Measurements from ENCODE around the gene PFDN6. TPM values are rescaled to one million over a fixed set of nuclear protein-coding genes. Genes with fewer than 3 reads are reported as not detected.

Gene PFDN6
- total and polyA plus RNA-seq, 2 of the 13 experiments (the other 11 are each of a cell fraction or from before 2014, with no cell fraction given): 75.5 to 87.0 TPM

DNA sequence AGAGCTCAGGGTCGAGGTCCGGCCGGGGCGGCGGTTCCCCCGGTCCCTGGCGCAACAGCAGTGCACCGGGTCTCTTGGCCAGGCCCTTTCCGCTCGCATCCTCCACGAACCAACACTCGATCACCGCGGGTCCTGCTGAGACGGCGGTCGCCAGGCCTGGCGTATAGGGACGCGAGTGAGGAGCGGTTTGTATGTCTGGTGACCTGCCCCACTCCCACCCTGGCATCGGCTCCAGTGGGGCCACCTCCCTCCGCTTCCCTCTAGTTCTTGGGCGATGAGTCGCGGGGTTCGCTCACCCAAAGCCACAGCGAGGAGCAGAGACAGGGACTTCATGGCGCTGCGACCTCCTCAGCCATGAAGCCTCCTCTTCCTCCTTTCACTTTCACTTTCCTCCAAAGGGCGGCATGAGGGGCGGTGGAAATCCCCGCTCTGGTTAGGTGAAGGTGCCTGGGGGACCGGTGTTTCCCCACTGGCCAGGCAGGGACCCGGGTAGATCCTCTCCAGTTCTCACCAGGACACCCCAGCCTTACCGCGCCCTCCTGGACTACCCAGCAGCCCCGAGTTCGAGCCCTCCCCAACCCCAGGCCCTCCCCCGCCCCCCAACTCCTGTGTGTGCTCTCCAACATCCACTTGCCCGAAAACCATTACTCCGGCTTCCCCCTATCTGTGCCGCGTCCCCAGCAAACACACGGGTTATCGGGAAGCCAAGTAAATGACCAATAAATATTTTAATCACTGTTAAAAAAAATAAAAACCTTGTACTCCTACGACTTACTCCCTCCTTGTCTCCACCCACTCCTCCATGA lies 24.5 kb downstream of the PFDN6 start, which contains the start of gene TAPBP (continued):
- TF ChIP-seq, protein P1, sequence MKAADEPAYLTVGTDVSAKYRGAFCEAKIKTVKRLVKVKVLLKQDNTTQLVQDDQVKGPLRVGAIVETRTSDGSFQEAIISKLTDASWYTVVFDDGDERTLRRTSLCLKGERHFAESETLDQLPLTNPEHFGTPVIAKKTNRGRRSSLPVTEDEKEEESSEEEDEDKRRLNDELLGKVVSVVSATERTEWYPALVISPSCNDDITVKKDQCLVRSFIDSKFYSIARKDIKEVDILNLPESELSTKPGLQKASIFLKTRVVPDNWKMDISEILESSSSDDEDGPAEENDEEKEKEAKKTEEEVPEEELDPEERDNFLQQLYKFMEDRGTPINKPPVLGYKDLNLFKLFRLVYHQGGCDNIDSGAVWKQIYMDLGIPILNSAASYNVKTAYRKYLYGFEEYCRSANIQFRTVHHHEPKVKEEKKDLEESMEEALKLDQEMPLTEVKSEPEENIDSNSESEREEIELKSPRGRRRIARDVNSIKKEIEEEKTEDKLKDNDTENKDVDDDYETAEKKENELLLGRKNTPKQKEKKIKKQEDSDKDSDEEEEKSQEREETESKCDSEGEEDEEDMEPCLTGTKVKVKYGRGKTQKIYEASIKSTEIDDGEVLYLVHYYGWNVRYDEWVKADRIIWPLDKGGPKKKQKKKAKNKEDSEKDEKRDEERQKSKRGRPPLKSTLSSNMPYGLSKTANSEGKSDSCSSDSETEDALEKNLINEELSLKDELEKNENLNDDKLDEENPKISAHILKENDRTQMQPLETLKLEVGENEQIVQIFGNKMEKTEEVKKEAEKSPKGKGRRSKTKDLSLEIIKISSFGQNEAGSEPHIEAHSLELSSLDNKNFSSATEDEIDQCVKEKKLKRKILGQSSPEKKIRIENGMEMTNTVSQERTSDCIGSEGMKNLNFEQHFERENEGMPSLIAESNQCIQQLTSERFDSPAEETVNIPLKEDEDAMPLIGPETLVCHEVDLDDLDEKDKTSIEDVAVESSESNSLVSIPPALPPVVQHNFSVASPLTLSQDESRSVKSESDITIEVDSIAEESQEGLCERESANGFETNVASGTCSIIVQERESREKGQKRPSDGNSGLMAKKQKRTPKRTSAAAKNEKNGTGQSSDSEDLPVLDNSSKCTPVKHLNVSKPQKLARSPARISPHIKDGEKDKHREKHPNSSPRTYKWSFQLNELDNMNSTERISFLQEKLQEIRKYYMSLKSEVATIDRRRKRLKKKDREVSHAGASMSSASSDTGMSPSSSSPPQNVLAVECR (CRISPR knock-in tag; IDR thresholded peaks at IDR 0.05; ENCODE audit: borderline replicate concordance): peak; percentile 73
- TF ChIP-seq, protein P2, sequence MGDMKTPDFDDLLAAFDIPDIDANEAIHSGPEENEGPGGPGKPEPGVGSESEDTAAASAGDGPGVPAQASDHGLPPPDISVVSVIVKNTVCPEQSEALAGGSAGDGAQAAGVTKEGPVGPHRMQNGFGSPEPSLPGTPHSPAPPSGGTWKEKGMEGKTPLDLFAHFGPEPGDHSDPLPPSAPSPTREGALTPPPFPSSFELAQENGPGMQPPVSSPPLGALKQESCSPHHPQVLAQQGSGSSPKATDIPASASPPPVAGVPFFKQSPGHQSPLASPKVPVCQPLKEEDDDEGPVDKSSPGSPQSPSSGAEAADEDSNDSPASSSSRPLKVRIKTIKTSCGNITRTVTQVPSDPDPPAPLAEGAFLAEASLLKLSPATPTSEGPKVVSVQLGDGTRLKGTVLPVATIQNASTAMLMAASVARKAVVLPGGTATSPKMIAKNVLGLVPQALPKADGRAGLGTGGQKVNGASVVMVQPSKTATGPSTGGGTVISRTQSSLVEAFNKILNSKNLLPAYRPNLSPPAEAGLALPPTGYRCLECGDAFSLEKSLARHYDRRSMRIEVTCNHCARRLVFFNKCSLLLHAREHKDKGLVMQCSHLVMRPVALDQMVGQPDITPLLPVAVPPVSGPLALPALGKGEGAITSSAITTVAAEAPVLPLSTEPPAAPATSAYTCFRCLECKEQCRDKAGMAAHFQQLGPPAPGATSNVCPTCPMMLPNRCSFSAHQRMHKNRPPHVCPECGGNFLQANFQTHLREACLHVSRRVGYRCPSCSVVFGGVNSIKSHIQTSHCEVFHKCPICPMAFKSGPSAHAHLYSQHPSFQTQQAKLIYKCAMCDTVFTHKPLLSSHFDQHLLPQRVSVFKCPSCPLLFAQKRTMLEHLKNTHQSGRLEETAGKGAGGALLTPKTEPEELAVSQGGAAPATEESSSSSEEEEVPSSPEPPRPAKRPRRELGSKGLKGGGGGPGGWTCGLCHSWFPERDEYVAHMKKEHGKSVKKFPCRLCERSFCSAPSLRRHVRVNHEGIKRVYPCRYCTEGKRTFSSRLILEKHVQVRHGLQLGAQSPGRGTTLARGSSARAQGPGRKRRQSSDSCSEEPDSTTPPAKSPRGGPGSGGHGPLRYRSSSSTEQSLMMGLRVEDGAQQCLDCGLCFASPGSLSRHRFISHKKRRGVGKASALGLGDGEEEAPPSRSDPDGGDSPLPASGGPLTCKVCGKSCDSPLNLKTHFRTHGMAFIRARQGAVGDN (CRISPR knock-in tag; IDR thresholded peaks at IDR 0.05): peak; percentile 77
- TF ChIP-seq KAT7 (CRISPR knock-in tag; IDR thresholded peaks at IDR 0.05; ENCODE audit: borderline replicate concordance) (peak; percentile 89), CC2D1A (CRISPR knock-in tag; IDR thresholded peaks at IDR 0.05) (0 out of 2 replicates have a peak, but pooled peaks have one; percentile 71), REPIN1 (CRISPR knock-in tag; IDR thresholded peaks at IDR 0.05; ENCODE audit: borderline replicate concordance, low read depth) (peak; percentile 49; the same call in 1 of the 2 replicates), ZNF776 (CRISPR knock-in tag; IDR thresholded peaks at IDR 0.05) (peak; percentile 28; the same call in 1 of the 2 replicates), ZNF724P (CRISPR knock-in tag; IDR thresholded peaks at IDR 0.05; ENCODE audit: borderline replicate concordance) (peak; percentile 85; the same call in 1 of the 2 replicates), ZNF772 (CRISPR knock-in tag; IDR thresholded peaks at IDR 0.05) (peak; percentile 81; the same call in 1 of the 2 replicates), ZNF556 (CRISPR knock-in tag; IDR thresholded peaks at IDR 0.05; ENCODE audit: borderline replicate concordance) (peak; percentile 91; the same call in 1 of the 2 replicates), RAD21 (CRISPR knock-in tag; IDR thresholded peaks at IDR 0.05) (no peak), MXD4 (CRISPR knock-in tag; IDR thresholded peaks at IDR 0.05) (0 out of 2 replicates have a peak, but pooled peaks have one; percentile 49), EED (CRISPR knock-in tag; IDR thresholded peaks at IDR 0.05) (peak; percentile 66; the same call in 1 of the 2 replicates), LCORL (IDR thresholded peaks at IDR 0.05) (no peak), LCORL (CRISPR knock-in tag; IDR thresholded peaks at IDR 0.05) (0 out of 2 replicates have a peak, but pooled peaks have one; percentile 11)
- TF ChIP-seq, protein P3, sequence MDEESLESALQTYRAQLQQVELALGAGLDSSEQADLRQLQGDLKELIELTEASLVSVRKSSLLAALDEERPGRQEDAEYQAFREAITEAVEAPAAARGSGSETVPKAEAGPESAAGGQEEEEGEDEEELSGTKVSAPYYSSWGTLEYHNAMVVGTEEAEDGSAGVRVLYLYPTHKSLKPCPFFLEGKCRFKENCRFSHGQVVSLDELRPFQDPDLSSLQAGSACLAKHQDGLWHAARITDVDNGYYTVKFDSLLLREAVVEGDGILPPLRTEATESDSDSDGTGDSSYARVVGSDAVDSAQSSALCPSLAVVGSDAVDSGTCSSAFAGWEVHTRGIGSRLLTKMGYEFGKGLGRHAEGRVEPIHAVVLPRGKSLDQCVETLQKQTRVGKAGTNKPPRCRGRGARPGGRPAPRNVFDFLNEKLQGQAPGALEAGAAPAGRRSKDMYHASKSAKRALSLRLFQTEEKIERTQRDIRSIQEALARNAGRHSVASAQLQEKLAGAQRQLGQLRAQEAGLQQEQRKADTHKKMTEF (CRISPR knock-in tag; IDR thresholded peaks at IDR 0.05): peak; percentile 72
